Neural cell (in vitro differentiated cells): ENCODE measurements around the gene FBXW8. TPM values are rescaled to one million over a fixed set of nuclear protein-coding genes. Genes with fewer than 3 reads are reported as not detected.

ENCODE experiments used
- H2AFZ ChIP-seq: fragments of 200-600, 300-800 bp; sonication (generic), shearing (Covaris generic); 2 replicates; pipeline ENCODE4 v1.6.0; 2014; ENCODE audit warnings: low read depth, mild to moderate bottlenecking, antibody characterized with exemption, low read length, moderate library complexity
- H3F3A ChIP-seq: fragments of 200-600 bp; shearing (Covaris generic); 2 replicates; pipeline ENCODE4 v1.6.1; 2016; ENCODE audit warnings: mild to moderate bottlenecking, moderate library complexity, mixed read lengths, antibody characterized with exemption, low read length; ENCODE audit not compliant: insufficient read depth, poor library complexity, severe bottlenecking
- H3K27ac ChIP-seq: fragments of 200-600, 300-800 bp; sonication (generic), shearing (Covaris generic); 2 replicates; pipeline ENCODE4 v1.5.1; 2014; ENCODE audit warnings: mild to moderate bottlenecking, low read length, moderate library complexity
- H3K27me3 ChIP-seq: fragments of 300-800, 200-600 bp; sonication (generic), shearing (Covaris generic); 2 replicates; pipeline ENCODE4 v1.6.0; 2014; ENCODE audit warnings: mild to moderate bottlenecking, low read depth, low read length, moderate library complexity; ENCODE audit not compliant: insufficient read depth
- H3K36me3 ChIP-seq: fragments of 300-800, 200-600 bp; sonication (generic), shearing (Covaris generic); 2 replicates; pipeline ENCODE4 v1.5.1; 2014; ENCODE audit warnings: mild to moderate bottlenecking, antibody characterized with exemption, low read length, moderate library complexity; ENCODE audit not compliant: insufficient read depth
- H3K4me2 ChIP-seq: fragments of 300-800, 200-600 bp; sonication (generic), shearing (Covaris generic); 2 replicates; pipeline ENCODE4 v1.6.0; 2014; ENCODE audit warnings: mild to moderate bottlenecking, low read length
- H3K4me3 ChIP-seq: fragments of 300-800, 200-600 bp; sonication (generic), shearing (Covaris generic); 2 replicates; pipeline ENCODE4 v1.5.1; 2014; ENCODE audit warnings: mild to moderate bottlenecking, low read length, moderate library complexity
- H3K79me2 ChIP-seq: fragments of 200-600 bp; shearing (Covaris generic); replicated peaks from 2 replicates; pipeline ENCODE4 v1.6.0; 2014; ENCODE audit warnings: mild to moderate bottlenecking, low read length, moderate library complexity; ENCODE audit not compliant: insufficient read depth
- H3K9ac ChIP-seq: fragments of 300-800, 200-600 bp; sonication (generic), shearing (Covaris generic); 2 replicates; pipeline ENCODE4 v1.6.1; 2016; ENCODE audit warnings: mild to moderate bottlenecking, low read length, mixed read lengths
- H3K9me2 ChIP-seq: fragments of 200-600 bp; shearing (Covaris generic); 2 replicates; pipeline ENCODE4 v1.6.1; 2016; ENCODE audit warnings: mild to moderate bottlenecking, low read length, mixed read lengths; ENCODE audit not compliant: insufficient read depth
- H3K9me3 ChIP-seq: fragments of 200-600, 300-800 bp; sonication (generic), shearing (Covaris generic); 2 replicates; pipeline ENCODE4 v1.6.1; 2016; ENCODE audit warnings: mild to moderate bottlenecking, mixed run types, low read length, moderate library complexity, mixed read lengths
- H4K20me1 ChIP-seq: fragments of 200-600 bp; shearing (Covaris generic); 2 replicates; pipeline ENCODE4 v1.6.1; 2016; ENCODE audit warnings: mild to moderate bottlenecking, mixed run types; ENCODE audit not compliant: insufficient read depth
- EP300 ChIP-seq: fragments of 450-650 bp; conservative IDR thresholded peaks from 2 replicates; pipeline ENCODE4 v1.6.1; 2014; ENCODE audit warnings: antibody characterized with exemption, mild to moderate bottlenecking, moderate library complexity; ENCODE audit not compliant: poor library complexity, severe bottlenecking
- EZH2 ChIP-seq: fragments of 200-600, 300-800 bp; shearing (Covaris generic), sonication (generic); IDR thresholded peaks from 2 replicates; pipeline ENCODE4 v1.6.1; 2014; ENCODE audit warnings: antibody characterized with exemption, low read length, borderline replicate concordance, mild to moderate bottlenecking; ENCODE audit not compliant: insufficient read depth, poor library complexity, severe bottlenecking
- MXI1 ChIP-seq: fragments of 450-650 bp; conservative IDR thresholded peaks from 2 replicates; pipeline ENCODE4 v1.6.1; 2014; ENCODE audit warnings: antibody characterized with exemption, mild to moderate bottlenecking; ENCODE audit not compliant: poor library complexity, severe bottlenecking
- POLR2AphosphoS5 ChIP-seq: IDR thresholded peaks from 2 replicates; pipeline ENCODE4 v1.6.1; 2012
- RAD21 ChIP-seq: fragments of 450-650 bp; conservative IDR thresholded peaks from 2 replicates; pipeline ENCODE4 v1.6.1; 2014; ENCODE audit warnings: antibody characterized with exemption, mild to moderate bottlenecking, moderate library complexity
- SMC3 ChIP-seq: fragments of 450-650 bp; conservative IDR thresholded peaks from 2 replicates; pipeline ENCODE4 v1.6.1; 2014; ENCODE audit warnings: antibody characterized with exemption, mild to moderate bottlenecking, moderate library complexity; ENCODE audit not compliant: poor library complexity
- TAF1 ChIP-seq: IDR thresholded peaks from 2 replicates; pipeline ENCODE4 v1.6.1; 2012; ENCODE audit warnings: low read depth
- polyA plus RNA-seq: library from polyadenylated mRNA; depleted of rRNA; stranded (reverse); fragments of >200 nt; gene quantifications from 2 replicates; pipeline ENCODE4 v1.2.3, GENCODE V29; 2014
- TF ChIP-seq, protein P1 (sequence below): fragments of 450-650 bp; IDR thresholded peaks from 2 replicates; pipeline ENCODE4 v1.5.1; 2014; ENCODE audit warnings: antibody characterized with exemption, mild to moderate bottlenecking, moderate library complexity; ENCODE audit not compliant: poor library complexity, severe bottlenecking
- TF ChIP-seq, protein P2 (sequence below): IDR thresholded peaks from 2 replicates; pipeline ENCODE4 v1.6.1; 2012; ENCODE audit warnings: borderline replicate concordance

The FBXW8 gene
- polyA plus RNA-seq, 1 donor from 2014 or later = 5.6 TPM

DNA sequence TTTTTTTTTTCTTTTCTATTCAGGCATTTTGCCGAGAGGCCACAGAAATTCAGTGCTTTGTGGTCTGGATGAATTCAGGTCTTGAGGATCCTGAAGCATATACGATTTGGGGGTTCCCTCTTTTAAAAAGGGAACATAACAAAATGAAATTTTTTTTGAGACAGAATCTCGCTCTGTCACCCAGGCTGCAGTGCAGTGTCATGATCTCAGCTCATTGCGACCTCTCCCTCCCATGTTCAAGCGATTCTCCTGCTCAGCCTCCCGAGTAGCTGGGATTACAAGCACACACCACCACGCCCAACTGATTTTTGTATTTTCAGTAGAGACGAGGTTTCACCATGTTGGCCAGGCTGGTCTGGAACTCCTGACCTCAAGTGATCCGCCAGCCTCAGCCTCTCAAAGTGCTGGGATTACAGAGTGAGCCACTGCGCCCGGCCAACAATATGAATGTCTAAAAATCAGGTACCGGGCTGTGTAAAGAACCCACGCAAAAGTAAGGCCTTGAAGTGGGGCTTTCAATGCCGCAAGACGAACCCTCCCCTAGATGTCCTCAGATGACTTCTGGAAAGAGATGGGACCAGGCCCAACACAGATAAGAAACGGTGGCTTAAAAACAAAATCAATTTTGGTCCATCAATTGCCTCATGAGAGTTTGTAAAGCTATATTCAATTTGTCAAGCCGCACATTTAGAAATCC, 158.5 kb downstream of the FBXW8 start:
- Histone ChIP-seq H3K79me2 (no peaks in the 10 kb centered on the region), H3K4me2 (no peak overlapping the region), H2AFZ (no peak overlapping the region), H4K20me1 (no peaks in the 10 kb centered on the region), H3K27me3 (no peaks in the 10 kb centered on the region), H3K4me3 (no peak overlapping the region), H3K36me3 (no peaks in the 10 kb centered on the region), H3K9me2 (no peaks in the 10 kb centered on the region), H3K9me3 (no peaks in the 10 kb centered on the region), H3K9ac (no peak overlapping the region), H3K27ac (no peak overlapping the region), H3F3A (no peaks in the 10 kb centered on the region)
- TF ChIP-seq, protein P1, sequence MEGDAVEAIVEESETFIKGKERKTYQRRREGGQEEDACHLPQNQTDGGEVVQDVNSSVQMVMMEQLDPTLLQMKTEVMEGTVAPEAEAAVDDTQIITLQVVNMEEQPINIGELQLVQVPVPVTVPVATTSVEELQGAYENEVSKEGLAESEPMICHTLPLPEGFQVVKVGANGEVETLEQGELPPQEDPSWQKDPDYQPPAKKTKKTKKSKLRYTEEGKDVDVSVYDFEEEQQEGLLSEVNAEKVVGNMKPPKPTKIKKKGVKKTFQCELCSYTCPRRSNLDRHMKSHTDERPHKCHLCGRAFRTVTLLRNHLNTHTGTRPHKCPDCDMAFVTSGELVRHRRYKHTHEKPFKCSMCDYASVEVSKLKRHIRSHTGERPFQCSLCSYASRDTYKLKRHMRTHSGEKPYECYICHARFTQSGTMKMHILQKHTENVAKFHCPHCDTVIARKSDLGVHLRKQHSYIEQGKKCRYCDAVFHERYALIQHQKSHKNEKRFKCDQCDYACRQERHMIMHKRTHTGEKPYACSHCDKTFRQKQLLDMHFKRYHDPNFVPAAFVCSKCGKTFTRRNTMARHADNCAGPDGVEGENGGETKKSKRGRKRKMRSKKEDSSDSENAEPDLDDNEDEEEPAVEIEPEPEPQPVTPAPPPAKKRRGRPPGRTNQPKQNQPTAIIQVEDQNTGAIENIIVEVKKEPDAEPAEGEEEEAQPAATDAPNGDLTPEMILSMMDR = no peak
- TF ChIP-seq MXI1 = no peak
- TF ChIP-seq POLR2AphosphoS5 = no peak
- TF ChIP-seq RAD21 = no peak
- no peak for TF ChIP-seq SMC3
- TF ChIP-seq, protein P2, sequence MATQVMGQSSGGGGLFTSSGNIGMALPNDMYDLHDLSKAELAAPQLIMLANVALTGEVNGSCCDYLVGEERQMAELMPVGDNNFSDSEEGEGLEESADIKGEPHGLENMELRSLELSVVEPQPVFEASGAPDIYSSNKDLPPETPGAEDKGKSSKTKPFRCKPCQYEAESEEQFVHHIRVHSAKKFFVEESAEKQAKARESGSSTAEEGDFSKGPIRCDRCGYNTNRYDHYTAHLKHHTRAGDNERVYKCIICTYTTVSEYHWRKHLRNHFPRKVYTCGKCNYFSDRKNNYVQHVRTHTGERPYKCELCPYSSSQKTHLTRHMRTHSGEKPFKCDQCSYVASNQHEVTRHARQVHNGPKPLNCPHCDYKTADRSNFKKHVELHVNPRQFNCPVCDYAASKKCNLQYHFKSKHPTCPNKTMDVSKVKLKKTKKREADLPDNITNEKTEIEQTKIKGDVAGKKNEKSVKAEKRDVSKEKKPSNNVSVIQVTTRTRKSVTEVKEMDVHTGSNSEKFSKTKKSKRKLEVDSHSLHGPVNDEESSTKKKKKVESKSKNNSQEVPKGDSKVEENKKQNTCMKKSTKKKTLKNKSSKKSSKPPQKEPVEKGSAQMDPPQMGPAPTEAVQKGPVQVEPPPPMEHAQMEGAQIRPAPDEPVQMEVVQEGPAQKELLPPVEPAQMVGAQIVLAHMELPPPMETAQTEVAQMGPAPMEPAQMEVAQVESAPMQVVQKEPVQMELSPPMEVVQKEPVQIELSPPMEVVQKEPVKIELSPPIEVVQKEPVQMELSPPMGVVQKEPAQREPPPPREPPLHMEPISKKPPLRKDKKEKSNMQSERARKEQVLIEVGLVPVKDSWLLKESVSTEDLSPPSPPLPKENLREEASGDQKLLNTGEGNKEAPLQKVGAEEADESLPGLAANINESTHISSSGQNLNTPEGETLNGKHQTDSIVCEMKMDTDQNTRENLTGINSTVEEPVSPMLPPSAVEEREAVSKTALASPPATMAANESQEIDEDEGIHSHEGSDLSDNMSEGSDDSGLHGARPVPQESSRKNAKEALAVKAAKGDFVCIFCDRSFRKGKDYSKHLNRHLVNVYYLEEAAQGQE = no peak

DNA sequence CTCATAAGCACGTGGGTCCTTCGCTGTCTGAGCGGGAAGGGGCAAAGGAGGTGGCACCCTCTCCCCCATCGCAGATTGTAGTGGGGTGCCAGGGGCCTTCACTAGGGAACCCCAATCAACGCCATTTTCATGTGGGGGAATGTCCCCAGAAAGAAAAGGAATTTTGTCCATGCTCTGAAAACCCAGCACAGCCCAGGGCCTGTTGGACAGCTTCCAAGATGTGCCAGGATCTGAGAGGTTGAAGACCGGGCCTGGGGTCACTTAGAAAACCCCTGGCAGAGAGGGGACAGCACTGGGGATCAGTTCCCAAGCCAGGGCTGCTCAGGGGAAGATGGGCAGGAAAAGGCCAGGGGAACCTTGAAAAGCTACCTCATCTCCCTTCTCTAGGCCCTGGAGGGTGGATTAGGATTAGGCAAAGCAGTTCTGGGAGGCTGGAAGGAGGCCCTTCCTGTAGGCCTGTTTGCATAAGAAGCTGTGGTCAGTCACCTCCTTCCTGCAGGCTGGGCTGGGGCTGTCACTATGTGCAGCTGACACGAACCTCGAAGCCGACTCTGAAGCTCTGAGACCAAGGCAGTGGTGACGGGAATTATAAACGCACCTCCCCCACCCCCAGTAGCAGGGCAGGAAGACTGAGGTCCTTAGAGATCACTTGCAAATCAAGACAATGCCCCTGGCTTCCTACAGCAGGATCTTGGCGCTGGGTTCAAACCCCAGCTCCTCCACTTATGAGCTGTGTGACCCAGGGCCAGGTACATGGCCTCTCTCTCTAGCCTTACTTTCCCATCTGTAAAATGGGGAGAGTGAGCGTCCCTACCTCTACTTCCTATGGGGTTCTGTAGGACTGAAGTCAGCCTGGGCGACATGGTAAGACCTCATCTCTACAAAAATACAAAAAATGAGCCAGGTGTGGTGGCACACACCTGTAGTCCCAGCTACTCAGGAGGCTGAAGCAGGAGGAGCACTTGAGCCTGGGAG, 159.5 kb downstream of the FBXW8 start:
- H4K20me1 ChIP-seq = no peaks in the 10 kb centered on the region
- no peaks in the 10 kb centered on the region for H3K79me2 ChIP-seq
- no peaks in the 10 kb centered on the region for H3F3A ChIP-seq
- no peak overlapping the region for H3K4me3 ChIP-seq
- H3K9me2 ChIP-seq = no peaks in the 10 kb centered on the region
- no peaks in the 10 kb centered on the region for H3K27me3 ChIP-seq
- no peak for TF ChIP-seq TAF1
- no peak for TF ChIP-seq EZH2
- TF ChIP-seq SMC3 = no peak
- TF ChIP-seq EP300 = no peak
- TF ChIP-seq, protein P1 = no peak
- TF ChIP-seq RAD21 = no peak
- TF ChIP-seq, protein P2 = no peak
- TF ChIP-seq POLR2AphosphoS5 = no peak
- TF ChIP-seq MXI1 = no peak
- H2AFZ ChIP-seq = no peak overlapping the region
- H3K27ac ChIP-seq = no peak overlapping the region
- no peaks in the 10 kb centered on the region for H3K9me3 ChIP-seq
- H3K9ac ChIP-seq = no peak overlapping the region
- no peak overlapping the region for H3K4me2 ChIP-seq
- no peaks in the 10 kb centered on the region for H3K36me3 ChIP-seq
